ENCODE data around the gene GPNMB.
A peak's percentile ranks its signal among the peaks of the same experiment; 100 is the strongest.

Gene GPNMB

GRCh38 chr7:23232966-23233365 lies 13.6 kb upstream of the GPNMB start:
- no peak for DNase-seq

GRCh38 chr7:23234569-23235296 lies 11.8 kb upstream of the GPNMB start:
- no peak for DNase-seq

- DNase-seq, result no peak
These were observed 10.8 kb upstream of the GPNMB start for GRCh38 chr7:23235813-23236221.

- DNase-seq, result no peak
These were observed 9.6 kb upstream of the GPNMB start for GRCh38 chr7:23237000-23237399.

- no peak for DNase-seq
These were observed 7.5 kb upstream of the GPNMB start for GRCh38 chr7:23238983-23239652.

GRCh38 chr7:23239698-23240097 lies 6.9 kb upstream of the GPNMB start:
- DNase-seq, result no peak

GRCh38 chr7:23242321-23242720 lies 4.3 kb upstream of the GPNMB start:
- DNase-seq, result no peak

- no peak for DNase-seq
These were observed 3.6 kb upstream of the GPNMB start for GRCh38 chr7:23242935-23243334.

GRCh38 chr7:23247046-23247602 lies 549 bp downstream of the GPNMB start:
- DNase-seq, result no peak

GRCh38 chr7:23247603-23248335 lies 1.2 kb downstream of the GPNMB start:
- no peak for DNase-seq

GRCh38 chr7:23249486-23249885 lies 2.9 kb downstream of the GPNMB start:
- DNase-seq, result no peak

- no peak for DNase-seq
These were observed 7.6 kb downstream of the GPNMB start for GRCh38 chr7:23254051-23254681.

- no peak for DNase-seq
These were observed 10.2 kb downstream of the GPNMB start for GRCh38 chr7:23256731-23257130.

- no peak for DNase-seq
These were observed 13.8 kb downstream of the GPNMB start for GRCh38 chr7:23260371-23260770.

GRCh38 chr7:23261843-23262452 lies 15.4 kb downstream of the GPNMB start:
- DNase-seq, result peak; percentile 42

GRCh38 chr7:23264916-23265458 lies 18.4 kb downstream of the GPNMB start:
- DNase-seq, result no peak

GRCh38 chr7:23266918-23267317 lies 20.3 kb downstream of the GPNMB start:
- DNase-seq, result no peak

GRCh38 chr7:23267357-23267756 lies 20.8 kb downstream of the GPNMB start:
- no peak for DNase-seq

- DNase-seq, result no peak
These were observed 21.6 kb downstream of the GPNMB start for GRCh38 chr7:23268167-23268566.

- no peak for DNase-seq
These were observed 22.2 kb downstream of the GPNMB start for GRCh38 chr7:23268746-23269145.

- no peak for DNase-seq
These were observed 25.7 kb downstream of the GPNMB start for GRCh38 chr7:23272275-23272674.

GRCh38 chr7:23273141-23273599 lies 26.6 kb downstream of the GPNMB start:
- peak; percentile 85 for DNase-seq

Data from NCI-H2107 (cell line).